Right kidney (tissue), 1 donor: ENCODE data around the gene SLC36A2.
"Not testable (repeated sequence)": the region's sequence is repeated elsewhere in the genome, so short reads cannot be mapped to it uniquely, and the experiment has no call there.

Source experiments
- DNase-seq: peaks from one replicate; pipeline ENCODE4 v3.0.0-alpha.2; 2016

The SLC36A2 gene

DNA sequence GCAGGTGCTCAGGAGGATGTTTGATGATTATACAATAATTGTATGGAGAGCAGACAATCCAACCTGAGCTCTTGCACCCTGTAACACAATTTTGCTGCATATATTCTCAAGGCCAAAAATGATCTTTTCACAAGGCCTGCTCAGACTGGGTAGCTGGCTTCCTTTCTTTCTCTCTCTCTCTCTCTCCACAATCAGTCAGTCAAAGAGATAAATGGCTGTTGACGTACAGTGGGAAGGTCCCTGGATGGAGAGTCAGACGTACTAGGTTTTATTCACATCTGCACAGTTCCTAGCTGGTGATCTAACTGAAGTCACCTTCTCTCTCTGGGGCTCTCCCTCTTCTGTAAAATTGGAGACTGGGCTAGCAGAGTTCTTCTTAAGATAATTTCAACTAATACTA, 19.8 kb downstream of the SLC36A2 start:
- no peak for DNase-seq

DNA sequence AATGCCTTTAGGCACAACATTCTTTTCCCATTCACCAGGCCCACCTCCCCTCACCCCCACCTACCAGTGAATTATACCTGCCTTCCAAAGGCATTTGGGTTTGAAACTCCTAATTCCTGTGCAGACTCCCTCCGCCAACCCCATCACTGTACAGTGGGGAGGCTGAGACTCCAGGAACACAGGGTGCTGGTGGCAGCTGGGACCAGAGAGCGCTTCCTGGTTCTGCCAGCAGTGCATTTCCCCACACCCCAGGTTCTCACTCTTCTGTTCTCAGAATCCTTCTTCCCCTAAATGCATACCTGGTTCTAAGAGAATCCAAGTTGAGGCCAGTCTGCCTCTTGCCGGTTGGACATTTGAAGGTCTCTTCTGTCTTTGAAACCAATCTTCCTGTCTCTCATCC, 21.1 kb downstream of the SLC36A2 start:
- DNase-seq = no peak

DNA sequence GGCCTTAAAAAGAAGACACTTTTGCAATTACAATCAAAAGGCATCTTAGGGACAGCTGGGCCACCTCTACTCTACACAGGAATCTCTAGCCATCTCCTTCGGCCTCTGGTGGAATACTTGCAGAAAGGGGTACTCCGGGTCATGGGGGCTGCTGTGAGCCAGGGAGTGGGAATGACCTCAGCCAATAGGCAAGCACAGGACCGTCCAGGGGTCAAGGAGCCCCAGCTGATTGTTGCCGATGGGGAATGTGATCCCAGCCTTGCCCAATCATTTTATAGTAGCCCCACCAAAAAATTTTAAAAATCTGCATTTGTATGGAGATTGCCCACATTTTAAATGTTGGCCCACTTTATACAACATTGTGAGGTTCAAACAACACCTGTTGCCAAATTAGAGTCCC, 26.9 kb downstream of the SLC36A2 start:
- DNase-seq = no peak

GRCh38 chr5:151318850-151319732, 28.3 kb downstream of the SLC36A2 start:
- no peak for DNase-seq

DNA sequence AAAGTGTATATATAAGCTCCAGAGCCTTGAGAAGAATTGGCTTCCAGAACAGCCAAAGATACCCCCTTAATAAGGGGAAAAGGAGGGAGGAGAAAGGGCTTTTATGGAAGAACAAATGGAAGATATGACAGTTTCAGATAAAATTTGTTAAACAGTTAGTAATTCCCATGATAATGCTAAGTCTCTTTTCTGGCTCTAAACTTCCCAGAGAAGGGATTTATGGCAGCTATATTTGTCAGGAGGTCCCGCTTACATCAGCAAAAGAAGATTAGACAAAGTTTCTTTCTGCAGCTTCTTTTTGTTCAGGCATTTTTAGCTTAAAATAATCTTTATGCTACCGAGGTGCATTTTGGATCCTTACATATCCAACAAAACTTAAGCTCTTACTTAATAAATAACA, 29.5 kb downstream of the SLC36A2 start:
- DNase-seq = no peak

DNA sequence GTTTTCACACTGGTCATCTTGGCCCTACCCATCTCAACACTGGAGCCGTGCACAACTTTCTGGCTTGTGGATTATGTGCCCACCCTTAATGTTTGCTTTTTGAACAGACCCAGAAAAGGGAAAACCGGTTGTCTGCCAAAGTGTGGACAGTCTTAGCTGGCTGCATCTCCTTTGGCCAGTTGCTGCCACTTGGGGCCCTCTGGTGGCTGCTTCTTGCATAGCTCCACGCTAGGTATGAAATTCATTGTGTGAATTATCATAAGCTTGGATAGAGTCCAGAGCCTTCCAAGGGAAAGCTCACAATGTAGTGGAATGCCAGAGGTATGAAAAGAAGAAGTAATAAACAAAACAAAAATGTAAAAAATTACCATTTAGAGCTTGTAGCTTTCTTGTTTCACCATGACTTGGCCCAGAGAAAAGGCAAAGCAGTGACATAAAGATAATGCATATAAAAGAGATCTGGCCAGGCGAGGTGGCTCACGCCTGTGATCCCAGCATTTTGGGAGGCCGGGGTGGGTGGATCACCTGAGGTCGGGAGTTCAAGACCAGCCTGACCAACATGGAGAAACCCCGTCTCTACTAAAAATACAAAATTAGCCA, 31.3 kb downstream of the SLC36A2 start:
- DNase-seq = peak; percentile 44

- DNase-seq = no peak
Measured at GRCh38 chr5:151313357-151313756, 34.0 kb downstream of the SLC36A2 start.

- DNase-seq = no peak
Measured at GRCh38 chr5:151312756-151313324, 34.5 kb downstream of the SLC36A2 start.

- no peak for DNase-seq
Measured at GRCh38 chr5:151310932-151311331, 36.4 kb downstream of the SLC36A2 start.

DNA sequence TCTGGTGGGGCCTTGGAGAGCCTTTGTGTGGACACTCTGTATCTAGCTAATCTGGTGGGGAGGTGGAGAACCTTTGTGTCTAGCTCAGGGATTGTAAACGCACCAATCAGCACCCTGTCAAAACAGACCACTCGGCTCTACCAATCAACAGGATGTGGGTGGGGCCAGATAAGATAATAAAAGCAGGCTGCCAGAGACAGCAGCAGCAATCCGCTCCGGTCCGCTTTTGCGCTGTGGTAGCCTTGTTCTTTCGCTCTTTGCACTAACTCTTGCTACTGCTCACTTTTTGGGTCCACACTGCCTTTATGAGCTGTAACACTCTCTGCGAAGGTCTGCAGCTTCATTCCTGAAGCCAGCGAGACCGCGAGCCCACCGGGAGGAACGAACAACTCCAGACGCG, 37.5 kb downstream of the SLC36A2 start:
- DNase-seq = not testable (repeated sequence)

- DNase-seq = not testable (repeated sequence)
Measured at GRCh38 chr5:151309266-151309665, 38.1 kb downstream of the SLC36A2 start.

DNA sequence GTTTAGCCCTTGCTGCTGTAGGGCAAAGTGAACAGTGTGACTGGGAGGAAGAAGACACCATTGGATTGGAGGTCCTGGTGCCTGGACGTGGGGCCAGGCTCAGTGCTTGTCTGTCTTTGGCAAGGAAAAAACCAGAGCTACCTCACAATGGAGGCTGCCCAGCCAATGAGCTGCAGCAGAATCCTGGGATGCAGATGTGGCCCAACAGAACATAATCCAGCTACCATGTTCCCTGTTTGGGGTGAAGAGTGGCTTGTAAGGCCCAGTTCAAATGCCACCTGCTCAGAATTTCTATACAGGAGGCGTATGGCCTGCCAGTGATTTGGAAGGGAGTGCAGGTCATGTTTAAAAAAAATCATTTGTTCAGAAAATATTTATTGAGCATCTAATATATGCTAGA, 43.7 kb downstream of the SLC36A2 start, which contains the start of gene SLC36A3:
Gene SLC36A3 (minus strand): TSS at position 101 of the 400 bp plus-strand sequence. CDS start 412 bp downstream, outside the sequence.
- no peak for DNase-seq

GRCh38 chr5:151298063-151298855, 49.1 kb downstream of the SLC36A2 start:
- no peak for DNase-seq

GRCh38 chr5:151296974-151297373, 50.4 kb downstream of the SLC36A2 start:
- no peak for DNase-seq

DNA sequence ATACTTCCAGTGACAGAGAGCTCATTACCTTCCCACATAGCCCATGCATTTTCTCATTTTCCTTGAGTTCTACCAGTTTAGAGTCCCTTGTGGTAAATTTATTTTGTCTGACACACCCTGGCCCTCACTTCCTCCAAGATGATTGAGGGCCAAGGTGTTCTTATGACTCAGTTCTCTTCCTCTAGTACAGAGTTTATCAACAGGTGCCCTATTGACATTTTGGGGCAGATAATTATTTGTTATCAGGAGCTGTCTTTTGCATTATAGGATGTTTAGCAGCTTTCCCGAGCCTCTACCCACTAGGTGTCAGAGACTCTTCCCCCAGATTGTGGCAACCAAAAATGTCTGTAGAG, 50.9 kb downstream of the SLC36A2 start:
- DNase-seq = no peak

DNA sequence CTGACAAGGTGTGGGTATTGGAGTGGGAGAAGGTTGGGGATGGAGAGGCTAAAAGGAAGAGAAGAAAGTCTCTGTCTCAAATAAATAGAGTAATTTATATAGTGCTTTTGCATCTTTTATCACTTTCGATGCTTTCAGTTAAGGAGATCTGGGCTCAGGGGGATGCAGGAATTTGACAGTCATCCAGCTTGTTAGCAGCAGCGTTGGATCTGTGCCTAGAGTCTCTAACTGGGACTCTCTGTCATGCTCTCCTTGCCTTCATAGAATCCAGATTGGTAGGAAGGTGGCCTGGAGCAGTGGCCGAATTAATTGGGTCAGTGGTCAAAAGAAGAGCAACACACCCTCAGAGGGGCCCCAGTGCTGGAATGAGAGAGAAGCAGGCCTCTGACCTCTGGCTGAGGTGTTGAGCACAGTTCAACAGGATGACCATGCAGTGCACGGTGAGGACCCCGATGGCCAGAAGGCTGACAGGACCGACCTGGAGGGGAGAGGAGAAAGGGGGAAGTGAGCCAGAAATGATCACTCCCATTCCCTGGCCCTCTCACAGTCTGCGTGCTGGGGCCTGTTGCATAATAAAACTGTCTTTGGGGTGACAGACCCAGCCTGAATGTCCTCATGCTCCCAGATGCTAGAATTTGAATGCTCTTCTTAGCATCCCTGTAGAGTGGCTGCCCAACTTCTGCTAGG, 51.4 kb downstream of the SLC36A2 start:
- no peak for DNase-seq

DNA sequence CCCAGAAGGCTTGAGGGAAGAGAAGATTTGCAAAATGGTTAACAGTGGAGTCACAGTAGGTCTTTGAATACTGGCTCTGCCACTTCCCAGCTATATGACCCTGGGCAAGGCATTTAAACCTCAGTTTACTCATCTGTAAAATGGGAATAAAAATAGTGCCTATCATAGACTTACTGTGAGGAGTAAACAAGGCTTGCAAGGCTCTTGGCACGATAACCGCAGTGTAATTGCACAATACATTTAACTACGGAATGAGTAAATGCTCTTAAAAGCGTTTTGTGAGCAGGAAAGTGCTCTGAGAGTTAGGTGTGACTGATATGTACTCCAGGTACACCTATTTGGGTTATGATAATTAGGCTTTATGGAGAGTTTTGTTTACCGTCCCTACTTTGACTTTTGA, 52.2 kb downstream of the SLC36A2 start:
- DNase-seq = no peak

GRCh38 chr5:151293624-151294023, 53.7 kb downstream of the SLC36A2 start:
- no peak for DNase-seq

DNA sequence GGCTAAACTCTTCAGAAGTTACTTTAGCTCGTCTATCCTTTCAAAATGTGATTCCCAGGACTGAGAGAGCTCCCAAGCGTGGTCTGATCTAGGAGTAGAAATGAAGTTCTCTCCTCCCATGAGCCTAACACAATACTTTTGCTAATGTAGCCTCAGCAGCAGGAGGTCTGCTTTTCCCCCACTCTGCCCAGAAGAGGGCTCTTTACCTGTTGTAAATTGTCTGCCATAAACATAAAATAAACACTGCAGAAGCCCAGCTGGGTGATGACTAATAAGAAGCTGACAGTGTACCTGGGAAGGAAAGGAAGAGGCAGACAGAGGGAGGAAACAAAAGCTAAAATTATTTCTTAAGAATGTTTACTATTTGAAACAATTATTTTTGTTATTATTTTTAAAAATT, 59.2 kb downstream of the SLC36A2 start:
- no peak for DNase-seq

GRCh38 chr5:151286246-151286645, 61.1 kb downstream of the SLC36A2 start:
- DNase-seq = no peak

DNA sequence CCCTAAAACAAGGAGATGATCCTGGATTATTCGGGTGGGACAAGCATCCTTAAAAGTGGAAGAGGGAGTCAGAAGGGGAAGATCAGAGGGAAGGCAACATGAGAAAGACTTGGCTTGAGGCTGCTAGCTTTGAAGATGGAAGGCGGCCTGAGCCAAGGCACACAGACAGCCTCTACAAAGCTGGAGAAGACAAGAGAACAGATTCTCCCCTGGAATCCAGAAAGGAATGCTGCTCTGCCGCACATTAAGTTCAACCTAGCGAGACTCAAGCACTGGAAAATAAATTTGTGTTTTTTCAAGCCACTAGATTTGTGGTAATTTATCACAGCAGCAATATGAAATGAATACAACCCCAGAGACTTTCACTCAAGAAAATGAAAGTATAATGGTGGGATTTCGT, 61.7 kb downstream of the SLC36A2 start:
- no peak for DNase-seq

DNA sequence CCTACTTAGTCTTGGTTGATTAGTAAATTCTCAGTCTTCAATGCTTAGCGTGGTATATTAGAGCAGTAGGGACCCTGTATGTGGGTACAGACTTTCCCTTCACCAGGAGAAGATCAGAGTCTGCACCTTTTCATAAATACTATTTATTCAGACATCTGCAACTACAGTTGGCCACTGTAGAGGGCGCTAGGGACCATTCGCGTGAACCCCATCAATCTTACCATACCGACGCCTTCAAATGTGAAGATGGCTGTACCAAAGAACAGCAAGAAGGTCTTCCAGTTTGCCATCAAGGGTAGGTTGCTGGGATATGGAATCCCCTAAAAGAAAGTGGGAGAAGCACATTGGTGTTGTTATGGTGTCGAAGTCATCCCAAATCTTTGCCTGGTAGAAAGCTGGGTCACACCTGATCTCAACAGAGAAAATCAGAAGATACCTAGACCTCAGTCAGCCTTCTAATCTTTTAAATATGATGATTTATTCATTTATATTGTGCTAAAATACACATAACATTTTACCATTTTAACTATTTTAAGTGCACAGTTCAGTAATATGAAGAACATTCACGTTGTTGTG, 62.9 kb downstream of the SLC36A2 start:
- DNase-seq = no peak
